ENCODE measurements around the gene PRKAR1B.
"Not testable (repeated sequence)": the region's sequence is repeated elsewhere in the genome, so short reads cannot be mapped to it uniquely, and the experiment has no call there.

PRKAR1B gene

GRCh38 chr7:618539-619367, 108.3 kb downstream of the PRKAR1B start:
- peak; percentile 83 for DNase-seq

DNA sequence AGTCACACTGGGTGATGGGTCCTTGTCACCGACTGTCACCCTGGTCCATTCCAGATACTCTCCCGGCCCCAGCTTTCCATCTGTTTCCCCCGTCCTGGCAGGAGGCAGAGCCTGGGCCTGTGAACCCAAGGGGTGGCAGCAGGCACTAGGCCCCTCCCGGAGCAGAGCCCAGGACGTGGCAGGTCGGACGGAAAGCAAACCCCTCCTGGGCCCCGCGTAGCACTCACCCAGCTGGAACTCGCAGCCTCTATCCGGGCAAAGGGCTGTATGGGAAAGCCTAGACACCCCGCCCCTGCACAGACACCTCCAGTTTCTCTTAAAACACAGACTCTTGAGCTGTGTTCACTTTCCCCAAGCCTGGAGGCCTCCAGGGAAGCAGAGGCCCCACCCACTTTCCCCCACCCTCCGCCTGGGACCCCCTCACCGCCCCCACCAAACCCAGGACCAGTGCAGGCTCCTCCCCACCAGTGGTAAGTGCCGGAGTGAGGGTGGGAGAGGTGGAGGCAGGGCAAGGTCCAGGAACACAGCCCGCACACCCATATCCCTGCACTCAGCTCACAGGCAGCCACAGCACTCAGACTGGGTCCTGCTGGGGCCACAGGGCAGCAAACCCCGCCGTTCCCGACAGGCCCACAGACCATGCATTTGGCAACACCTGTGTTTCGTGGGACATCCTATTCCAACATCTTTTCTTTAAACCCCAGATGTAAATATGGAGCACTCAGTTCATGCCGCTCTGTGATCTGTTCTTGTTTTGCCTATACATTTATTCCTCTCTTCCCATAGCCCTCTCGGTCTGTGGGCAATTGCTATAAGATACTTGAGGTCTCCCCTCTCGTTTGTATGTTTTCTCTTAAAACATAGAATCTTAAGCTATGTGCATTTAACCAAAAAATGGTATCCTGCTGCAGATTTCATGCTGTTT, 109.2 kb downstream of the PRKAR1B start:
- peak; percentile 45 for DNase-seq

DNA sequence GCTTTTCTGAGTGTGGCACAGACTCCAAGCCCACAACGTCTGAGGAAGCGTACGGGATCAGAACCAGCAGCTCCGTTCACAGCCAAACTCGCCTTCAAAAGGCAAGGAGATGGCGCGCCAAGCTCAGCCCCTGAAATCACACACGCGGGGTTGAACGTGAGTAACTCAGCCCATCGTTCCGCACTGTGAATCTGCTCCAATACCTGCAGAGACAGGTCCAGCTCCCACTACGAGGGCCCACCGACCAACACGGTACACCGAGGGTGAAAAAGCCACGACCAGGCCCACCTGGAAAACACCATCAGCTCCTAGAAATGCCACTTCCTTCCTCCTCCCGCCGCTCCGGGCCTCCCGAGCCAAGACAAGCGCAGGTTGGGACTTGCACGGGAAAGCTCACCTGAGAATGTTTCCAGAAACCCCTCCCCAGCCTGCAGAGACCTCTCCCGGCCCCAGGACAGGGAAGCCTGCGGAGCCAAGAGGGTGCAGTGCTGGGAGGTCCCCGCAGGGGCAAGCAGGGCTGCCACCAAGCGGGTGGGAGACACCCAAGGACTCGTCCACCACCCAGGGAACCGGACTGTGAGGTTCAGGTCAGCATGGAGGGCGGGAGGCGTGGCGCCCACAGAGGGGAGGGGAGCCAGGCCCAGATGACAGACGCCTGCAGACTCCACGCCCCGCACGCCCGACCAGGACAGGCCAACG, 113.5 kb downstream of the PRKAR1B start:
- no peak for DNase-seq

- not testable (repeated sequence) for DNase-seq
Observed at GRCh38 chr7:611837-612236, 115.2 kb downstream of the PRKAR1B start.

DNA sequence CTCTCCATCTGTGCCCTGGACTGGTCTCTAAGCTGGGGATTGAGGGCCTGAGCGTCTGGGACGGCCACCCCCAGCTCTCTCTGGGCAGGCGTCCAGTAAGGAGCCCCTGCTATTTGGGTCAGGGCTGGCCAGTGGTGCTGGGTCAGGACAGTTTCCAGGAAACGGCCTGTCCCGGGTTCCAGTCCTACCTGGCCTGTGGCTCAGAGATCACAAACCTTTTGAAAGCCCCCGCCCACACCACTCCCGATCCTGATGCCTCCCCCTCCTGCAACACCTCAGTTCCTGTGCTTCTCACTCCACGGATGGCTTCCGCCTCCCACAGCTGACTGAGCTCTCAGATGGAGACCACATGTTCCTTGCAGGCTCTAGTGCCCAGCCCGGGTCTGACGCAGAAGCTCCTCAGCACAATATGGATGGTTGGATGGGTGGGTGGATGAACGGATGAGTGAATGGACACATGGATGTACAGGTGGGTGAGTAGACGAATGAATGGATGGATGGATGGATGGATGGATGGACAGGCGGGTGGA, 115.7 kb downstream of the PRKAR1B start:
- DNase-seq, result no peak

DNA sequence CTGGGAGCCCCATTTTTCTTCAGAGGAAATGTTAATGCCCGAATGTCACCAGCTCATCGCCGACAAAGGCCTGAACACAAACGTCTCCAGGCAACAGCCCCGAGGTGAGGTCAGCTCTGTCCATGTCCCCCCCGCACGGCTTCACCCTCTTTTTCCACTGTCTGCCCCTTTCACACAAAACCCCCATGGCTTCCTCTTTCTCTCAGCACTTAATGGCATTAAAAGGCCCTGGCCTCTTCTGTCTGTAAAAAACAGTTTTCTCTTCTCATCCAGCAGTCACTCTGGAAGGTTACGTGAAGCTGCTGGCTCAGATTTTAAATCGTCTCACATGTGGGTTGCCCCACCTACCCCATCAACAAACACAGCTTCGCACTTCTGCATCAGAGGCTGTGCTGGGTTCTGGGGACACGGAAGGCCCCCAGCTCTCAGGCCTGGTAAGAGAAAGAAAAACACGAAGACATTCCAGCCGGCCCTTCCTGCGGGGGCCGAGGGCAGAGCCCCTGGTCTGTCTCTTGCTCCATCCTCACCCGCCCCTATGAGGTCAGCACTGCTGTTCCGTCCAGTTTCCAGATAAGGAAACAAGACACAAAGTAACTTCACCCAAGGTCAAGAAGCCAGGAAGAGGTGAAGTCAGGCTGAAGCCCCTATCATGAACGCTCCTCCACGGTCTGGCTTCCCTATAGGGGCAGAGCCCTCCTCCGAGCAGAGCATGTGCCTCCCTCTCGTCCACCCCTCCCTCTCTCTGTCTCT, 116.4 kb downstream of the PRKAR1B start:
- DNase-seq, result no peak

GRCh38 chr7:610141-610530, 116.9 kb downstream of the PRKAR1B start:
- DNase-seq, result no peak

DNA sequence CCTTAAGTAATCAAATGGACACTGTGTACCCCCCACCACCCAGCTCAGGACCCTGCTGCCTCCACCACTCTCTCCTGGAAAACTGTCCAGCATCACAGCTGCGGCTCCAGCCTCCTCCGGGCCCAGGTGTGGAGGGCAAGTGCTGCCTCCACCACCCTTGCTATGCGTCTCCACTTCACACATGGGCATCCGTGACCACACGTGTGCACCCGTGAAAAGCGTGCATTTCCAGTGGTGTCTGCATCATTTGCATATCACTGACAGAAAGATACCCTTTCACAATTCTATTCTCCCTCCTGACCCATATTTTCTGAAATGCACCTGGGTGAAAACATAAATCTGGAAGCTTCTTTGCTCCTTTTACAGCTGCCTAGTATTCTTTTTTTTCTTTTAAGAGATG, 117.7 kb downstream of the PRKAR1B start:
- DNase-seq, result no peak

DNA sequence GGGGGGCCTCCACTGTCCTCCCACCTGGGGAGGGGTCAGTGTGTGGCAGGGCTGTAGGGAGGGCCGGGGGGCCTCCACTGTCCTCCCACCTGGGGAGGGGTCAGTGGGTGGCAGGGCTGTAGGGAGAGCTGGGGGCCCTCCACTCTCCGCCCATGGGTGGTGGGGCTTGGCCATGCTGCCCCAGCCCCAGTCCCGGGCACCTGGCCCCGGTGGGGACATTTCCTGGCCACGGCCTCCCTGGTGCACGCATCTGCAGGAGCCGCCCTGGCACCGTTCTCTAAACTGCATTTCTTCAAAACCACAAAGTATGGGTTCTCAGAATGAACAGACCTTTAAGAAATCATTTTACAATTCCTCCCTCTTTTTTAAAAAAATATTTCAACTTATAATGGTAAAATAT, 118.1 kb downstream of the PRKAR1B start:
- no peak for DNase-seq

DNA sequence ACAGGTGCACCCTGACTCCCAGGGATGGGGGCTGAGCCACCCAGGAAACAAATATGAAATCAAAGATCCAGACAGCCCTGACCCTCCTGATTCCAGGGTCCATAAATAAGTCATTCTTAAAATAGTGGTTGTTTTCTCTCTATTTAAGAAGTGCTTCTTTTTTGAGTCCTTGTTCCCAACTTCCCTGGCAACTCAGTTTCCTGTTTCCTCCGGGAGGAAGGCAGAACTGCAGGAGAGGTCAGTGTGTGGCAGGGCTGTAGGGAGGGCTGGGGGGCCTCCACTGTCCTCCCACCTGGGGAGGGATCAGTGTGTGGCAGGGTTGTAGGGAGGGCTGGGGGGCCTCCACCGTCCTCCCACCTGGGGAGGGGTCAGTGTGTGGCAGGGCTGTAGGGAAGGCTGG, 118.7 kb downstream of the PRKAR1B start:
- no peak for DNase-seq

- no peak for DNase-seq
Observed at GRCh38 chr7:607938-608337, 119.1 kb downstream of the PRKAR1B start.

DNA sequence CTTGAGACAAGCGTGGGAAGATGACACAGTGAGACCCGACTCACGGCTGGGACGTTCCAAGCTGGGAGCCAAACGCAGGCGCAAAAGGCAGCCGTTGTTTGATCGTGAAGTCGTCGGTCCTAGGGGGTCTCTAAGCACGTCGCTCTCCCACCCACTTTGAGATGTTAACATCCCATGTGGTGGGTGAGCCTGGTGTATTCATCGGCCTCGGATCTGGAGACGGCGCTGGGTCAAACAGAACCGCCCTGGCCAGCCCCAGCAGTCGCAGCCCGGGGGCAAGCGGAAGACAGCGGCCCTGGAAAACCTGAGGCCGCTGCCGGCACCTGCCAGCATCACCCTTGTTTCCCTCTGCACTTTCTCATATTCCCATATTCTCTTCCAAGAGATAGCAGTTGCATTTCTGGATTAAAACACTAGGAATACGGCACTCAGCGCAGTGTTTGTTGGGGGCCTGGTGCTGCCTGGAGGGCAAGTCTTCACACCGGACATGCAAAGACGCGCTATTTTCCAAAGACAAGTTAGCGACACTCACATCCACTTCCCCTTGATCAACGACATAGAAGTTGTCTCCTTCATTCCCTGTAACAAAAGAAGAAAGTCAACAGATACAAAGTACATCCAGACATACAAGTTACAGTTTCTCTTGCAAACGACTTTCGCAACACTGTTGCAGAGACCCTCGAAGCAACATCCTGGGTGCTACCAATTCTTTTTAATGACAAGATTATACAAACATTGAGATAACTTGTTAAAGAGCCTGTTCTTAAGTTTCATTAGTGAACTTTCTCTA, 121.2 kb downstream of the PRKAR1B start:
- no peak for DNase-seq

DNA sequence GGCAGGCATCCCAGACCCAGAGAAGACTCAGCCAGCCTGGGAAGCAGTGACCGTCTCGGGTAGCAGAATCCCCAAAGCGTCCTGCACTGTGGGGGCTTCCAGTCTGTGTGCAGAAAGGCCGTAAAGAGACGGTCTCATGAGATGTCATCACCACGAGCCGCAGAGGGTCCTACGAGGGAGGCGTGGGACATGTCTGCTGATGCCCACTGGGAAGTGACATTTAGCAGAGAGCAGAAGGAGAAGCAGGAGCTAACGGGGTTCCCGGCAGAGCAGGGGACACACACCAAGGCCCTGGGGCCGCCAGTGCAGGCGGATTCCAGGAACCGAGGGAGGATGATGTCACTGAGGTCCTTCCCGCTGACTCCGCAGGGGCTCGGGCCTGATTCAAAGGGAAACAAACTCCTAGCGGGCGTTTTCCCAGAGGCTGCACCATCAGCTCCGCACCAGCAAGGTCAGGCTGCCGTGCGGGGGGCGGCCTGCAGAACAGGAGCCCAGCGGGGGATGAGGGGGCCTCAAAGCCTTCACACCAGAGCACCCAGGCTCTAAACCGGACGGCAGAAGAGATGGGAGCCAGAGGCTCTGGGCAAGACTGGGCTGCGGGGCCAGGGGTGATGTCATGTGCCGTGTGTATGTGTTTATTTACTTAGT, 122.1 kb downstream of the PRKAR1B start:
- no peak for DNase-seq

DNA sequence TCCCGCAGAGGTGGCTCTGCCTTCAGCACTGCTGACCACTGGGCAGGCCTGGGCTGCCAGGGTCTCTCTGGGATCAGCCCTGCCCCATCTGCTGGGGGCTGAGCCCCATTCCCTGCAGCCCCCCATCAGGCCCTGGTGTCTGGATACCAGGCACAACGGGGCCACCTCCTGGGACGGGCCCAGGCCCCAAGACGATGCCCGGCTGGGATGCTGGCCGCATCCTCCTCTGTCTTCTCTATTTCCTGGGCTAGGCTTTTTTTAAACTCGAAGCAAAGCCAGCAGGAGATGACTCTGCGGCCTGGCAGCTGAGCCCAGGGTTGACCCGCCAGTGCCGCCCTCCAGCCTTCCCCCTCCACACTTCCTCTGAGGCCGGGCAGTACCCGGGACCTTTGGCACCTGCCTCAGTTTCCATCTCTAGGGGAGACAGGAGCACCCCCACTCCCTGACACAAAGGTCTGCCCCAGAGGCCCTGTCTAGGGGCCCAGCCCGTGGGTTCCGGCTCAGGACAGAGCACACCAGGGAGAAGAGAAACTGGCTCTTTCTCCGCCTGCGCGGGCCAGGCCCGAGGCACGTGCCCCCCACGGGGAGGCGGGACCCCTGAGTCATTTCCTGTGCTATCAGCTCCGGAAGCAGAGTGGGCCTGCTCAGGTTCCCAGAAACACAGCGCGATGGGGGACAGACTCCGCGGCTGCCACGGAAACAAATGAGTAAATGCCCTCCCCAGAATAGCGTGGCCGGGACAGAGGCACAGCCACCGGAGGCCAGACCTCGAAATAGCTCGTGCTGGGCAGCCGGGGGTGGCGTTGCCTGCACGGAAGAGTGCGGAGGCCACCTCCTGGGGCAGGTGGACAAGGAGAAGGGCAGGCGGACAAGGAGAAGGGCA, 122.8 kb downstream of the PRKAR1B start:
- DNase-seq, result peak; percentile 97

- no peak for DNase-seq
Observed at GRCh38 chr7:603152-603951, 123.7 kb downstream of the PRKAR1B start.

GRCh38 chr7:602341-603141, 124.5 kb downstream of the PRKAR1B start:
- peak; percentile 33 for DNase-seq

GRCh38 chr7:601595-602340, 125.3 kb downstream of the PRKAR1B start:
- DNase-seq, result peak; percentile 77

Measured in CD4-positive, alpha-beta T cell treated with Interleukin-6 for 4 hours (primary cell).